ENCODE results near the gene DNAJC6. TPM values are rescaled to one million over a fixed set of nuclear protein-coding genes. Genes with fewer than 3 reads are reported as not detected.

Gene DNAJC6
- total and polyA plus RNA-seq, 2 of the 13 experiments (the other 11 are each of a cell fraction or from before 2014, with no cell fraction given) = 1.0 to 1.6 TPM

- TF ChIP-seq ATF4 (CRISPR knock-in tag; IDR thresholded peaks at IDR 0.05) = no peak
- TF ChIP-seq ZNF343 (CRISPR knock-in tag; IDR thresholded peaks at IDR 0.05) = 0 out of 2 replicates have a peak, but pooled peaks have one; percentile 58
- TF ChIP-seq WIZ (CRISPR knock-in tag; IDR thresholded peaks at IDR 0.05) = 0 out of 2 replicates have a peak, but pooled peaks have one; percentile 76
- peak; percentile 50 for TF ChIP-seq XRCC5 (optimal IDR thresholded peaks at IDR 0.05; ENCODE audit: low read length)
- TF ChIP-seq ZSCAN31 (CRISPR knock-in tag; IDR thresholded peaks at IDR 0.05; ENCODE audit: low read depth) = no peak
- TF ChIP-seq BHLHE40 (IDR thresholded peaks at IDR 0.05; ENCODE audit: low read length) = peak; percentile 49; the same call in 1 of the 2 replicates
- TF ChIP-seq, protein P1, sequence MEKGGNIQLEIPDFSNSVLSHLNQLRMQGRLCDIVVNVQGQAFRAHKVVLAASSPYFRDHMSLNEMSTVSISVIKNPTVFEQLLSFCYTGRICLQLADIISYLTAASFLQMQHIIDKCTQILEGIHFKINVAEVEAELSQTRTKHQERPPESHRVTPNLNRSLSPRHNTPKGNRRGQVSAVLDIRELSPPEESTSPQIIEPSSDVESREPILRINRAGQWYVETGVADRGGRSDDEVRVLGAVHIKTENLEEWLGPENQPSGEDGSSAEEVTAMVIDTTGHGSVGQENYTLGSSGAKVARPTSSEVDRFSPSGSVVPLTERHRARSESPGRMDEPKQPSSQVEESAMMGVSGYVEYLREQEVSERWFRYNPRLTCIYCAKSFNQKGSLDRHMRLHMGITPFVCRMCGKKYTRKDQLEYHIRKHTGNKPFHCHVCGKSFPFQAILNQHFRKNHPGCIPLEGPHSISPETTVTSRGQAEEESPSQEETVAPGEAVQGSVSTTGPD (CRISPR knock-in tag; IDR thresholded peaks at IDR 0.05) = no peak
- 0 out of 2 replicates have a peak, but pooled peaks have one; percentile 53 for TF ChIP-seq ZNF296 (CRISPR knock-in tag; conservative IDR thresholded peaks at IDR 0.05)
- no peak for TF ChIP-seq ISX (CRISPR knock-in tag; conservative IDR thresholded peaks at IDR 0.05)
- TF ChIP-seq, protein P2, sequence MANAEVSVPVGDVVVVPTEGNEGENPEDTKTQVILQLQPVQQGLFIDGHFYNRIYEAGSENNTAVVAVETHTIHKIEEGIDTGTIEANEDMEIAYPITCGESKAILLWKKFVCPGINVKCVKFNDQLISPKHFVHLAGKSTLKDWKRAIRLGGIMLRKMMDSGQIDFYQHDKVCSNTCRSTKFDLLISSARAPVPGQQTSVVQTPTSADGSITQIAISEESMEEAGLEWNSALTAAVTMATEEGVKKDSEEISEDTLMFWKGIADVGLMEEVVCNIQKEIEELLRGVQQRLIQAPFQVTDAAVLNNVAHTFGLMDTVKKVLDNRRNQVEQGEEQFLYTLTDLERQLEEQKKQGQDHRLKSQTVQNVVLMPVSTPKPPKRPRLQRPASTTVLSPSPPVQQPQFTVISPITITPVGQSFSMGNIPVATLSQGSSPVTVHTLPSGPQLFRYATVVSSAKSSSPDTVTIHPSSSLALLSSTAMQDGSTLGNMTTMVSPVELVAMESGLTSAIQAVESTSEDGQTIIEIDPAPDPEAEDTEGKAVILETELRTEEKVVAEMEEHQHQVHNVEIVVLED (CRISPR knock-in tag; IDR thresholded peaks at IDR 0.05; ENCODE audit: borderline replicate concordance) = peak; percentile 52; the same call in 1 of the 2 replicates
- TF ChIP-seq ZFY (CRISPR knock-in tag; IDR thresholded peaks at IDR 0.05) = peak; percentile 72
- no peak; the same call in 1 of the 2 replicates for TF ChIP-seq ISL2 (CRISPR knock-in tag; IDR thresholded peaks at IDR 0.05)
- TF ChIP-seq ETV5 (CRISPR knock-in tag; IDR thresholded peaks at IDR 0.05; ENCODE audit: borderline replicate concordance) = peak; percentile 40; the same call in 1 of the 2 replicates
- TF ChIP-seq HMG20A (CRISPR knock-in tag; IDR thresholded peaks at IDR 0.05; ENCODE audit: borderline replicate concordance) = no peak
- TF ChIP-seq ZNF784 (CRISPR knock-in tag; IDR thresholded peaks at IDR 0.05; ENCODE audit: borderline replicate concordance) = peak; percentile 35; the same call in 1 of the 2 replicates
- TF ChIP-seq ZNF768 (CRISPR knock-in tag; IDR thresholded peaks at IDR 0.05) = peak; percentile 59; the same call in 1 of the 2 replicates
- TF ChIP-seq, protein P3, sequence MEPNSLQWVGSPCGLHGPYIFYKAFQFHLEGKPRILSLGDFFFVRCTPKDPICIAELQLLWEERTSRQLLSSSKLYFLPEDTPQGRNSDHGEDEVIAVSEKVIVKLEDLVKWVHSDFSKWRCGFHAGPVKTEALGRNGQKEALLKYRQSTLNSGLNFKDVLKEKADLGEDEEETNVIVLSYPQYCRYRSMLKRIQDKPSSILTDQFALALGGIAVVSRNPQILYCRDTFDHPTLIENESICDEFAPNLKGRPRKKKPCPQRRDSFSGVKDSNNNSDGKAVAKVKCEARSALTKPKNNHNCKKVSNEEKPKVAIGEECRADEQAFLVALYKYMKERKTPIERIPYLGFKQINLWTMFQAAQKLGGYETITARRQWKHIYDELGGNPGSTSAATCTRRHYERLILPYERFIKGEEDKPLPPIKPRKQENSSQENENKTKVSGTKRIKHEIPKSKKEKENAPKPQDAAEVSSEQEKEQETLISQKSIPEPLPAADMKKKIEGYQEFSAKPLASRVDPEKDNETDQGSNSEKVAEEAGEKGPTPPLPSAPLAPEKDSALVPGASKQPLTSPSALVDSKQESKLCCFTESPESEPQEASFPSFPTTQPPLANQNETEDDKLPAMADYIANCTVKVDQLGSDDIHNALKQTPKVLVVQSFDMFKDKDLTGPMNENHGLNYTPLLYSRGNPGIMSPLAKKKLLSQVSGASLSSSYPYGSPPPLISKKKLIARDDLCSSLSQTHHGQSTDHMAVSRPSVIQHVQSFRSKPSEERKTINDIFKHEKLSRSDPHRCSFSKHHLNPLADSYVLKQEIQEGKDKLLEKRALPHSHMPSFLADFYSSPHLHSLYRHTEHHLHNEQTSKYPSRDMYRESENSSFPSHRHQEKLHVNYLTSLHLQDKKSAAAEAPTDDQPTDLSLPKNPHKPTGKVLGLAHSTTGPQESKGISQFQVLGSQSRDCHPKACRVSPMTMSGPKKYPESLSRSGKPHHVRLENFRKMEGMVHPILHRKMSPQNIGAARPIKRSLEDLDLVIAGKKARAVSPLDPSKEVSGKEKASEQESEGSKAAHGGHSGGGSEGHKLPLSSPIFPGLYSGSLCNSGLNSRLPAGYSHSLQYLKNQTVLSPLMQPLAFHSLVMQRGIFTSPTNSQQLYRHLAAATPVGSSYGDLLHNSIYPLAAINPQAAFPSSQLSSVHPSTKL (CRISPR knock-in tag; IDR thresholded peaks at IDR 0.05) = peak; percentile 10; the same call in 1 of the 2 replicates
- TF ChIP-seq SNAPC2 (CRISPR knock-in tag; IDR thresholded peaks at IDR 0.05) = 0 out of 2 replicates have a peak, but pooled peaks have one; percentile 47
- TF ChIP-seq ZSCAN20 (CRISPR knock-in tag; IDR thresholded peaks at IDR 0.05; ENCODE audit: borderline replicate concordance) = no peak
- no peak for TF ChIP-seq MIER3 (CRISPR knock-in tag; IDR thresholded peaks at IDR 0.05; ENCODE audit: borderline replicate concordance)
- peak; percentile 88 for TF ChIP-seq ZNF430 (CRISPR knock-in tag; IDR thresholded peaks at IDR 0.05)
These were observed 43.5 kb upstream of the DNAJC6 start (continued) for GRCh38 chr1:65265651-65266351.
